ENCODE results near the gene RAB8A. TPM values are rescaled to one million over a fixed set of nuclear protein-coding genes. Genes with fewer than 3 reads are reported as not detected.

Gene RAB8A
- total and polyA plus RNA-seq, 9 of the 15 experiments (the other 6 are each of a cell fraction or from before 2014, with no cell fraction given): 11.2 to 102 (median 53.2) TPM

GRCh38 chr19:16104722-16105121 lies 7.0 kb upstream of the RAB8A start:
- in situ Hi-C loops (cut with MboI): no loop called here
- no peaks in the 10 kb centered on the region for H3K27me3 ChIP-seq (ENCODE audit: control insufficient read depth in 2 of 2, insufficient read depth in 2 of 2, low read length in 2 of 2)
- no peak overlapping the region for H3K4me2 ChIP-seq (ENCODE audit: insufficient read depth, low read length)
- no peaks in the 10 kb centered on the region for H3K79me2 ChIP-seq (ENCODE audit: control insufficient read depth, insufficient read depth, low read length)
- no peak overlapping the region for H2AFZ ChIP-seq (ENCODE audit: low read depth, low read length)
- WGBS (ENCODE audit: insufficient coverage, low coverage, missing lambda C conversion rate): 85% methylated on average over 6 of the region's 6 CpGs
- BruUV-seq (replicated peaks): no TSS peak
- no peak overlapping the region for H3K27ac ChIP-seq (ENCODE audit: extremely low read depth, low read depth, low read length)
- H3K4me3 ChIP-seq: no peak overlapping the region
- no peak overlapping the region for H3K9ac ChIP-seq (ENCODE audit: insufficient read depth in 1 of 2, low read depth in 2 of 2, low read length in 2 of 2)
- no peaks in the 10 kb centered on the region for H3K9me3 ChIP-seq (replicated peaks; ENCODE audit: control insufficient read depth, insufficient read depth, low read depth, low read length)
- no peaks in the 10 kb centered on the region for H4K20me1 ChIP-seq (replicated peaks; ENCODE audit: control insufficient read depth, insufficient read depth, low read length)
- ATAC-seq: no peak
- DNase-seq (ENCODE audit: extremely low read depth in 1 of 4, low spot score in 3 of 4): no peak
- H3K4me1 ChIP-seq (replicated peaks in 1 of 2; ENCODE audit: control insufficient read depth in 2 of 2, insufficient read depth in 2 of 2, low read length in 2 of 2): peaks cover 0 to 4% of the 10 kb centered on the region in 2 experiments; a peak in 1 of 5 replicates
- H3K9me1 ChIP-seq (ENCODE audit: control insufficient read depth, insufficient read depth, low read length): no peaks in the 10 kb centered on the region
- peaks cover 29% of the 10 kb centered on the region; the same call in 2 of the 3 replicates for H3K36me3 ChIP-seq (ENCODE audit: control insufficient read depth, insufficient read depth, low read length)
- ChIA-PET POLR2A (interaction anchor here (0.6 to 1.5 kb wide), 3 partner anchors 16 to 372 kb away, joined by 3 to 4 read pairs (median 3); no protein-coding TSS in a partner anchor), CTCF (ENCODE audit: low intra/inter-chr PET ratio) (interaction anchor here (0.5 kb wide), 1 partner anchor 282 kb away, joined by 3 read pairs; no protein-coding TSS in a partner anchor)
- TF ChIP-seq ARID2 (IDR thresholded peaks at IDR 0.05) (no peak), ZNF232 (CRISPR knock-in tag; IDR thresholded peaks at IDR 0.05) (no peak), CTCFL (IDR thresholded peaks at IDR 0.05; ENCODE audit: borderline replicate concordance, insufficient read depth, low read depth, low read length, poor library complexity, severe bottlenecking) (no peak), DIDO1 (tag; IDR thresholded peaks at IDR 0.05; ENCODE audit: low read depth) (no peak), TAF1 (IDR thresholded peaks at IDR 0.05; ENCODE audit: control insufficient read depth, extremely low read depth, insufficient read depth, low read length, severe bottlenecking) (no peak), AFF4 (CRISPR knock-in tag; IDR thresholded peaks at IDR 0.05) (no peak), SIRT6 (IDR thresholded peaks at IDR 0.05; ENCODE audit: low read depth, low read length) (no peak), NFATC3 (IDR thresholded peaks at IDR 0.05) (no peak), RNF219 (CRISPR knock-in tag; IDR thresholded peaks at IDR 0.05) (no peak), ILK (tag; IDR thresholded peaks at IDR 0.05; ENCODE audit: borderline replicate concordance, low read depth) (no peak)
- no peak for FAIRE-seq
- intact Hi-C loops (cut with micrococcal nuclease): no loop called here
